HepG2 (cell line): ENCODE data around the gene ZBTB32. TPM values are rescaled to one million over a fixed set of nuclear protein-coding genes. Genes with fewer than 3 reads are reported as not detected.

Experiments used
- HNRNPH1 ChIP-seq: fragments of 200-400 bp; formaldehyde crosslinking; optimal IDR thresholded peaks from 2 replicates; pipeline ENCODE3; 2017; ENCODE audit warnings: mild to moderate bottlenecking, low read depth, low read length
- MED8 ChIP-seq: sonication (generic); formaldehyde crosslinking; IDR thresholded peaks from 2 replicates; pipeline ENCODE4 v1.8.1; 2023; ENCODE audit warnings: mild to moderate bottlenecking, missing genetic modification reagents; ENCODE audit not compliant: insufficient replicate concordance
- NPAS2 ChIP-seq: sonication (generic); formaldehyde crosslinking; IDR thresholded peaks from 2 replicates; pipeline ENCODE4 v1.8.0; 2022; ENCODE audit warnings: mild to moderate bottlenecking, missing genetic modification reagents, borderline replicate concordance
- NR2F6 ChIP-seq, 2 experiments: IDR thresholded peaks; 2 replicates each; pipeline ENCODE4 v1.6.1; 2016; ENCODE audit warnings: antibody characterized with exemption in 1 of 2, mild to moderate bottlenecking in 1 of 2
- SP140L ChIP-seq: sonication (generic); formaldehyde crosslinking; IDR thresholded peaks from 2 replicates; pipeline ENCODE4 v1.4.0; 2020; ENCODE audit warnings: missing genetic modification reagents, borderline replicate concordance
- TBX2 ChIP-seq: sonication (generic); formaldehyde crosslinking; IDR thresholded peaks from 2 replicates; pipeline ENCODE4 v1.5.0; 2020; ENCODE audit warnings: missing genetic modification reagents, mild to moderate bottlenecking, borderline replicate concordance
- TMF1 ChIP-seq: sonication (generic); formaldehyde crosslinking; IDR thresholded peaks from 2 replicates; pipeline ENCODE4 v1.8.1; 2022; ENCODE audit warnings: low read depth, missing genetic modification reagents
- TRAFD1 ChIP-seq: sonication (generic); formaldehyde crosslinking; IDR thresholded peaks from 2 replicates; pipeline ENCODE4 v1.5.1; 2020; ENCODE audit warnings: missing genetic modification reagents, mild to moderate bottlenecking, borderline replicate concordance
- UBTF ChIP-seq: sonication (generic); formaldehyde crosslinking; IDR thresholded peaks from 2 replicates; pipeline ENCODE4 v1.4.0; 2020; ENCODE audit warnings: mild to moderate bottlenecking, missing genetic modification reagents
- ZBTB8A ChIP-seq: sonication (generic); formaldehyde crosslinking; IDR thresholded peaks from 2 replicates; pipeline ENCODE4 v1.4.0; 2020; ENCODE audit warnings: mild to moderate bottlenecking, low read depth, missing genetic modification reagents, borderline replicate concordance
- ZEB1 ChIP-seq: IDR thresholded peaks from 2 replicates; pipeline ENCODE4 v1.6.1; 2012; ENCODE audit warnings: mild to moderate bottlenecking, low read depth, inconsistent platforms; ENCODE audit not compliant: insufficient replicate concordance
- ZFAT ChIP-seq: sonication (generic); formaldehyde crosslinking; conservative IDR thresholded peaks from 2 replicates; pipeline ENCODE4 v1.8.1; 2023; ENCODE audit warnings: missing genetic modification reagents, inconsistent platforms
- ZFP36L1 ChIP-seq: sonication (generic); formaldehyde crosslinking; IDR thresholded peaks from 2 replicates; pipeline ENCODE4 v1.8.0; 2022; ENCODE audit warnings: mild to moderate bottlenecking, missing genetic modification reagents, moderate library complexity
- ZFP41 ChIP-seq: sonication (generic); formaldehyde crosslinking; IDR thresholded peaks from 2 replicates; pipeline ENCODE4 v1.4.0; 2020; ENCODE audit warnings: mild to moderate bottlenecking, missing genetic modification reagents, borderline replicate concordance
- ZNF251 ChIP-seq: sonication (generic); formaldehyde crosslinking; IDR thresholded peaks from 2 replicates; pipeline ENCODE4 v1.9.0; 2021; ENCODE audit warnings: mild to moderate bottlenecking, missing genetic modification reagents
- ZNF414 ChIP-seq: sonication (generic); formaldehyde crosslinking; IDR thresholded peaks from 2 replicates; pipeline ENCODE4 v1.5.0; 2020; ENCODE audit warnings: missing genetic modification reagents
- ZNF564 ChIP-seq: sonication (generic); formaldehyde crosslinking; IDR thresholded peaks from 2 replicates; pipeline ENCODE4 v1.8.1; 2023; ENCODE audit warnings: mild to moderate bottlenecking, missing genetic modification reagents
- ZNF780A ChIP-seq: sonication (generic); formaldehyde crosslinking; IDR thresholded peaks from 2 replicates; pipeline ENCODE4 v1.8.0; 2022; ENCODE audit warnings: mild to moderate bottlenecking, missing genetic modification reagents, moderate library complexity
- ZNF891 ChIP-seq: sonication (generic); formaldehyde crosslinking; IDR thresholded peaks from 2 replicates; pipeline ENCODE4 v1.5.0; 2020; ENCODE audit warnings: mild to moderate bottlenecking, missing genetic modification reagents
- polyA plus RNA-seq, 8 experiments: library from polyadenylated mRNA; depleted of rRNA in 3 of 8; stranded (reverse) in 7 of 8; unstranded in 1 of 8; fragments of >200 nt; fragmentation: Illumina TruSeq in 4 of 8; extraction: Trizol in 4 of 8; gene quantifications; 2 replicates each; pipeline versions ENCODE4 v1.2.1 to v1.2.3, GENCODE V29; 2011 to 2016; ENCODE audit warnings: low read depth in 4 of 8, missing spikeins in 1 of 8, mixed read lengths in 1 of 8; ENCODE audit not compliant: insufficient read depth in 1 of 8
- total RNA-seq, 5 experiments: library from RNA; depleted of rRNA; stranded (reverse); fragments of >200 nt; fragmentation: Illumina TruSeq; extraction: Trizol; gene quantifications; 2 replicates each; pipeline ENCODE4 v1.2.3, GENCODE V29; 2016; ENCODE audit warnings: low read depth in 1 of 5
- TF ChIP-seq, protein P1 (sequence below): IDR thresholded peaks from 2 replicates; pipeline ENCODE4 v1.6.1; 2016; ENCODE audit warnings: missing compliant biosample characterization, missing genetic modification reagents, borderline replicate concordance
- TF ChIP-seq, protein P2 (sequence below): sonication (generic); formaldehyde crosslinking; IDR thresholded peaks from 2 replicates; pipeline ENCODE4 v1.8.0; 2022; ENCODE audit warnings: mild to moderate bottlenecking, missing genetic modification reagents, moderate library complexity

The ZBTB32 gene
- total and polyA plus RNA-seq, 2 of the 13 experiments (the other 11 are each of a cell fraction or from before 2014, with no cell fraction given) = not detected

DNA sequence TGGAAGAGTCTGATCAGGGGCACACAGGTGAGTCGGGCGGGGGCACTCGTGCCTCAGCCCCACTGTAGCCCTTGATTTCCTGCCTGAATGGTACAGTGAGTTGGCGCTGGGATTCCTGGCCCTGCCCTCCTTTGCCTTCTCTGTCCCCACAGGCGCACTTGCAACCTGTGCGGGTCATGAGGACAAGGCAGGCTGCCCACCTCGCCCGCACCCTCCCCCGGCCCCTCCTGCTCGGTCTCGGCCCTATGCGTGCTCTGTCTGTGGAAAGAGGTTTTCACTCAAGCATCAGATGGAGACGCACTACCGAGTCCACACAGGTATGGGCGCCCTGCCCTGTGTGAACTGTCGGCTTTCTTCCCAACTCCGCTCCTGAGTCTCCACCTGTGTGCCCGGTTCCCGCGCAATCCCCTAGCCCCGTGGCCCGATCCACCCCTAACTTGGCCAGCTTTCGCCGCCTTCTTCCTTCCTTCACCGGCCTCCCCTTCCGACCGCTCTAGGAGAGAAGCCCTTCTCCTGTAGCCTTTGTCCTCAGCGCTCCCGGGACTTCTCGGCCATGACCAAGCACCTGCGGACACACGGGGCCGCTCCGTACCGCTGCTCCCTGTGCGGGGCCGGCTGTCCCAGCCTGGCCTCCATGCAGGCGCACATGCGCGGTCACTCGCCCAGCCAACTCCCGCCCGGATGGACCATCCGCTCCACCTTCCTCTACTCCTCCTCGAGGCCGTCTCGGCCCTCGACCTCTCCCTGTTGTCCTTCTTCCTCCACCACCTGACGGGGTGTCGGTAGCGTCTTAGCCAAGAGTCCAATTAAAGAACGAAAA is 11.8 kb downstream of the ZBTB32 start (continued):
- TF ChIP-seq ZNF564 (CRISPR knock-in tag) = 0 out of 2 replicates have a peak, but pooled peaks have one; percentile 11
- peak; percentile 80; the same call in 1 of the 2 replicates for TF ChIP-seq ZFP36L1 (CRISPR knock-in tag)
- 0 out of 2 replicates have a peak, but pooled peaks have one; percentile 21 for TF ChIP-seq TMF1 (CRISPR knock-in tag)
- TF ChIP-seq ZNF251 = no peak
- TF ChIP-seq, protein P1, sequence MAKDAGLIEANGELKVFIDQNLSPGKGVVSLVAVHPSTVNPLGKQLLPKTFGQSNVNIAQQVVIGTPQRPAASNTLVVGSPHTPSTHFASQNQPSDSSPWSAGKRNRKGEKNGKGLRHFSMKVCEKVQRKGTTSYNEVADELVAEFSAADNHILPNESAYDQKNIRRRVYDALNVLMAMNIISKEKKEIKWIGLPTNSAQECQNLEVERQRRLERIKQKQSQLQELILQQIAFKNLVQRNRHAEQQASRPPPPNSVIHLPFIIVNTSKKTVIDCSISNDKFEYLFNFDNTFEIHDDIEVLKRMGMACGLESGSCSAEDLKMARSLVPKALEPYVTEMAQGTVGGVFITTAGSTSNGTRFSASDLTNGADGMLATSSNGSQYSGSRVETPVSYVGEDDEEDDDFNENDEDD (CRISPR knock-in tag) = peak; percentile 93; the same call in 1 of the 2 replicates
- peak; percentile 64 for TF ChIP-seq MED8 (CRISPR knock-in tag)
- TF ChIP-seq TBX2 (CRISPR knock-in tag) = peak; percentile 64; the same call in 1 of the 2 replicates
- TF ChIP-seq ZFAT = no peak
- TF ChIP-seq SP140L (CRISPR knock-in tag) = no peak
- peak; percentile 15 for TF ChIP-seq ZEB1
- no peak for TF ChIP-seq NR2F6 (IDR thresholded peaks at IDR 0.05)
- no peak for TF ChIP-seq NR2F6 (CRISPR knock-in tag; IDR thresholded peaks at IDR 0.05)
- no peak for TF ChIP-seq HNRNPH1
- TF ChIP-seq ZNF414 = no peak
- no peak for TF ChIP-seq ZBTB8A (CRISPR knock-in tag)
- TF ChIP-seq ZNF780A (CRISPR knock-in tag) = 0 out of 2 replicates have a peak, but pooled peaks have one; percentile 83
- TF ChIP-seq TRAFD1 (CRISPR knock-in tag) = 0 out of 2 replicates have a peak, but pooled peaks have one; percentile 24
- no peak for TF ChIP-seq NPAS2 (CRISPR knock-in tag)
- TF ChIP-seq ZNF891 (CRISPR knock-in tag) = no peak; the same call in none of the 2 replicates
- TF ChIP-seq, protein P2, sequence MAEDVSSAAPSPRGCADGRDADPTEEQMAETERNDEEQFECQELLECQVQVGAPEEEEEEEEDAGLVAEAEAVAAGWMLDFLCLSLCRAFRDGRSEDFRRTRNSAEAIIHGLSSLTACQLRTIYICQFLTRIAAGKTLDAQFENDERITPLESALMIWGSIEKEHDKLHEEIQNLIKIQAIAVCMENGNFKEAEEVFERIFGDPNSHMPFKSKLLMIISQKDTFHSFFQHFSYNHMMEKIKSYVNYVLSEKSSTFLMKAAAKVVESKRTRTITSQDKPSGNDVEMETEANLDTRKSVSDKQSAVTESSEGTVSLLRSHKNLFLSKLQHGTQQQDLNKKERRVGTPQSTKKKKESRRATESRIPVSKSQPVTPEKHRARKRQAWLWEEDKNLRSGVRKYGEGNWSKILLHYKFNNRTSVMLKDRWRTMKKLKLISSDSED (CRISPR knock-in tag) = 0 out of 2 replicates have a peak, but pooled peaks have one; percentile 31
- peak; percentile 83 for TF ChIP-seq ZFP41
- TF ChIP-seq UBTF (CRISPR knock-in tag) = peak; percentile 88
